Measurements from ENCODE around the gene DPP10. TPM values are rescaled to one million over a fixed set of nuclear protein-coding genes. Genes with fewer than 3 reads are reported as not detected.

Gene DPP10
- total RNA-seq, 6 experiments from 2014 or later, result not detected

- no peak overlapping the region for H3K27ac Mint-ChIP-seq
- no peak for DNase-seq
- H3K4me1 Mint-ChIP-seq (ENCODE audit: low read depth), result no peaks in the 10 kb centered on the region
- no peaks in the 10 kb centered on the region for H3K36me3 Mint-ChIP-seq (ENCODE audit: low read depth)
- H3K4me3 Mint-ChIP-seq, result no peak overlapping the region
- H3K9me3 Mint-ChIP-seq, result peaks cover 19% of the 10 kb centered on the region
- TF ChIP-seq CTCF (IDR thresholded peaks at IDR 0.05), result no peak
- H3K27me3 Mint-ChIP-seq (ENCODE audit: insufficient read depth), result no peaks in the 10 kb centered on the region; the same call in 1 of the 2 replicates
Observed at GRCh38 chr2:114659880-114660279, 217.4 kb downstream of the DPP10 start.

- H3K9me3 Mint-ChIP-seq, result peaks cover 12% of the 10 kb centered on the region
- no peak for DNase-seq
- no peak for TF ChIP-seq CTCF (IDR thresholded peaks at IDR 0.05)
- no peak overlapping the region for H3K27ac Mint-ChIP-seq
- H3K36me3 Mint-ChIP-seq (ENCODE audit: low read depth), result no peaks in the 10 kb centered on the region
- no peaks in the 10 kb centered on the region for H3K4me1 Mint-ChIP-seq (ENCODE audit: low read depth)
- H3K4me3 Mint-ChIP-seq, result no peak overlapping the region
- H3K27me3 Mint-ChIP-seq (ENCODE audit: insufficient read depth), result no peaks in the 10 kb centered on the region; the same call in 1 of the 2 replicates
Observed at GRCh38 chr2:114661971-114662939, 219.8 kb downstream of the DPP10 start.

GRCh38 chr2:114668415-114668814, 226.0 kb downstream of the DPP10 start:
- Mint-ChIP-seq H3K4me3 (no peak overlapping the region), H3K27me3 (ENCODE audit: insufficient read depth) (no peaks in the 10 kb centered on the region), H3K9me3 (peaks cover 18% of the 10 kb centered on the region), H3K4me1 (ENCODE audit: low read depth) (no peaks in the 10 kb centered on the region), H3K36me3 (ENCODE audit: low read depth) (no peaks in the 10 kb centered on the region), H3K27ac (no peak overlapping the region)
- no peak for TF ChIP-seq CTCF (IDR thresholded peaks at IDR 0.05)
- DNase-seq, result no peak

GRCh38 chr2:114683251-114683650, 240.8 kb downstream of the DPP10 start:
- DNase-seq, result no peak
- Mint-ChIP-seq H3K4me3 (no peak overlapping the region), H3K36me3 (ENCODE audit: low read depth) (no peaks in the 10 kb centered on the region), H3K4me1 (ENCODE audit: low read depth) (no peaks in the 10 kb centered on the region), H3K27me3 (ENCODE audit: insufficient read depth) (no peaks in the 10 kb centered on the region), H3K9me3 (peaks cover 16% of the 10 kb centered on the region), H3K27ac (no peak overlapping the region)
- TF ChIP-seq CTCF (IDR thresholded peaks at IDR 0.05), result no peak

GRCh38 chr2:114684403-114684802, 242.0 kb downstream of the DPP10 start:
- no peak for TF ChIP-seq CTCF (IDR thresholded peaks at IDR 0.05)
- H3K36me3 Mint-ChIP-seq (ENCODE audit: low read depth), result no peaks in the 10 kb centered on the region
- H3K27ac Mint-ChIP-seq, result no peak overlapping the region
- DNase-seq, result no peak
- H3K9me3 Mint-ChIP-seq, result peaks cover 24% of the 10 kb centered on the region
- H3K4me1 Mint-ChIP-seq (ENCODE audit: low read depth), result no peaks in the 10 kb centered on the region
- no peaks in the 10 kb centered on the region for H3K27me3 Mint-ChIP-seq (ENCODE audit: insufficient read depth)
- no peak overlapping the region for H3K4me3 Mint-ChIP-seq

Data from HFFc6 (cell line).